Stimulated activated naive B cell treated with anti-CD40 and anti-IgM and Interleukin-4, amounts not matched to agents 10 μg/mL and 1 μg/mL and 100 μg/mL, for 72 hours (primary cell): ENCODE data around the gene TNC.

Source experiments
- ATAC-seq, 2 donors: fragments of 150-1000 bp; cut with Tn5 transposase; replicated peaks; 2 replicates each; pipeline ENCODE4 v1.10.0; 2021; ENCODE audit warnings: moderate library complexity in 1 of 2
- DNase-seq: peaks from one replicate; pipeline ENCODE4 v3.0.0; 2021
- H3K27ac Mint-ChIP-seq: one replicate; pipeline ENCODE4 v1.8.0; 2022; ENCODE audit warnings: mild to moderate bottlenecking, mixed read lengths
- H3K27me3 Mint-ChIP-seq, 2 donors: one replicate each; pipeline ENCODE4 v1.8.0; 2022; ENCODE audit warnings: mixed read lengths in 2 of 2
- H3K36me3 Mint-ChIP-seq, 2 donors: one replicate each; pipeline ENCODE4 v1.8.0; 2022; ENCODE audit warnings: mixed read lengths in 2 of 2, mild to moderate bottlenecking in 1 of 2
- H3K4me1 Mint-ChIP-seq, 2 donors: one replicate each; pipeline ENCODE4 v1.8.0; 2022; ENCODE audit warnings: mixed read lengths in 2 of 2, mild to moderate bottlenecking in 1 of 2
- H3K4me3 Mint-ChIP-seq, 2 donors: one replicate each; pipeline ENCODE4 v1.8.0; 2022; ENCODE audit warnings: mild to moderate bottlenecking in 2 of 2, mixed read lengths in 2 of 2, moderate library complexity in 1 of 2
- H3K9me3 Mint-ChIP-seq, 2 donors: one replicate each; pipeline ENCODE4 v1.8.0; 2022; ENCODE audit warnings: mixed read lengths in 2 of 2, mild to moderate bottlenecking in 1 of 2

Gene TNC

DNA sequence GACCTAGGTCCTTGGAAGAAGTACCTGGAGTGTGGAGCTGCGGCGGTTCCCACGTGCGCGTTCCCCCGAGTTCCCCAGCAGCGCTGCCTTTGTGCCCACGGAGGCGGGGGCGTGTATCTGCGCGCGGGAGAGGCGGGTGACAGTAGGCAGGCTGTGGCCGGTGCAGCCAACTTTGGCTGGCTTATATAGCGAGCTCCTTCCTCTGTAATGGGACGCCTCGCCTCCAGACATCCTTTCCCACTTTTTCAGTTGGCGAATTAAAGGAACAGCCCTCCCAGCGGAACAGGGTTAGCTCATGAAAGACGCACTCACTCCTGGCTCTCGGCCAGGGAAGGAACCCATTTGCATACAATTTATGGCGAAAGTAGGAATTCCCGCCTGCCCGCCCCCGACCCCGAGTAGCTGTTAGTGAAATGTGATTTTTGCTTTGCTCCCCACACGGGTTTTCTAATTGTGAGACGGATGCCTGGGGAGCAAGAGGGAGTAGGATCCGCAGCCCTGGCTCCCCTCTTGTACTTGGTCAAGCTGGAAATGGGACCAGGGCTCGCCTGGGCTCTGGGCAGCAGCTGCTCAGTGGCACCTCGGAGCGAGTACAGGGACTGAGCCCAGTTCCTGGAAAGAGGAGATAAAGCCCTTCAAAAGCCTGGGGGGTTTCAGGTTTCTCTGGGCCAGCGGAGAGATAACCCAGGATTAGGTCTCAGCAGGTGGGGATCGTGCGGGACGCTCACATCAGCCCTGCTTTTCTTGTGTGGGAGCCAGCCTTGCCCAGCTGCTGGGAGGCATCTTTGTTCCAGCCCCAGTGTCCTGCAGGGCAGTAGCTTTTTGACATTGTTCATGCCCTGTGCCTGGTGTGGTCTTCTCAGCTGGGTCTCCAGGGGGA lies at the start of gene TNC:
TNC (minus strand) TSS at position 159 of the 880 bp plus-strand sequence. CDS start 27,139 bp downstream, outside the sequence.
- Mint-ChIP-seq H3K9me3 (no peaks in the 10 kb centered on the region), H3K27me3 (peaks cover 32 to 57% of the 10 kb centered on the region in 2 donors), H3K27ac (no peak within 1 kb of the TSS), H3K4me1 (no peaks in the 10 kb centered on the region), H3K36me3 (no peaks in the 10 kb centered on the region), H3K4me3 (no peak within 1 kb of the TSS)
- ATAC-seq: no peak
- no peak for DNase-seq

DNA sequence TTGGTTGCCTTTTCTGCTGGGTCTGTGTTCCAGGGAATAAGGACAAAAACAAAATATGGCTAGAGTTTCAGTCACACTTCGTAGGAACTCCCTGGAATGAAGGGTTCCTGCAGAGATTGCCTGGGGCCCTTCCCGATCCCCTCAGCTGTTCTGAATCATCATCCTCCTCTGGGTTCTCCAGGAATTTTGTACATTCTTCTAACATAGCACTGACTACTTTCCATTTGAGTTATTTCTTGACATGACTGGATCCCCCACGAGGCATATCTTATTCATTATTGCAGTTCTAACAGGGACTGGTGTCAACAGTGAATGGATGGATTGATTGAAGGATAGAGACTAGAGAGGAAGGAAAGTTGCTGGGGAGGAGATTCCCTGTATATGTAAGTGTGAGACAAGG lies 49.2 kb upstream of the TNC start:
- DNase-seq (no peak), ATAC-seq (no peak)
- Mint-ChIP-seq H3K27me3 (peaks cover 18 to 25% of the 10 kb centered on the region in 2 donors), H3K36me3 (peaks cover 0 to 3% of the 10 kb centered on the region in 2 donors), H3K4me1 (no peaks in the 10 kb centered on the region), H3K27ac (no peak overlapping the region), H3K9me3 (peaks cover 6 to 8% of the 10 kb centered on the region in 2 donors), H3K4me3 (no peak overlapping the region)

DNA sequence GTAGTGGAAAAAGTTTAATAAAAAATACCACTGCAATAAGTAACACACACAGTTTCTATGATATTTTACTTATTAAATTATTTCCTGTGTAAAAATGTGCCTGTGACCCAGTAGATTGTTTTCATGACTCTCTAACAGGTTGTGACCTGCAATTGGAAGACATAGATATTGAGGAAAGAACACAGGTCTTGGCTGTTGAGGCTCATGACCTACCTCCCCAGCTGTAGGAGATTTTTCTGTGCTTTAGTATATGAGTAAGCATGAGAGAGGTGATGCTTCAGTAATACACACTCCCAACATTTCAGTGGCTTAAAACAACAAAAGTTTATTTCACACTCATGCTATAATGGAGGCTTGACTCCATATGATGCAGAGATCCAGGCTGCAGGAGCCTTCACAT lies 47.3 kb upstream of the TNC start:
- H3K4me1 Mint-ChIP-seq: no peaks in the 10 kb centered on the region
- no peak overlapping the region for H3K27ac Mint-ChIP-seq
- peaks cover 6 to 8% of the 10 kb centered on the region in 2 donors for H3K9me3 Mint-ChIP-seq
- H3K27me3 Mint-ChIP-seq: peaks cover 18 to 25% of the 10 kb centered on the region in 2 donors
- ATAC-seq (no peak), DNase-seq (no peak)
- H3K36me3 Mint-ChIP-seq: peaks cover 0 to 3% of the 10 kb centered on the region in 2 donors
- no peak overlapping the region for H3K4me3 Mint-ChIP-seq

DNA sequence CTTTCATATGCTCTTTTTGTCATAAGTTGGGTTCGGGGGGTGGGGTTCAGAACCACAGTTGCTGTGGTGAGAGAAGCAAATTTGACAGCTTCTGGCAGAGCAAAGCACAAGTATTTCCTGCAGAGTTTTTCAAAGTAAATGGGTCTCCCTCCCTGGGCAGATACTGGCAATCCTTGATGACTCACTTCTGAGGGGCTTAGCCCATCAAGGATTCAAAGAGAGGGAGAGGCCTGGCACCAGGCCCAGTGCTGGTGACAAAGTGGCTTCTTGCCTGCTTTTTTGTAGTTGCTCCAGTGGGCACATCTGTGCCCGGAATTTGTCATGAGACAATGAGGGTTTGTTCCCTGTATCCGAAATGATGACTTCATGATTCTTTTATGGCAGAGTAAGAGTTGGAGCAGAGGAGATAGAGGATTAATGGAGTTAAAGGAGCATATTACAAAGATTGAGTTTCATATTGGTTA lies 46.6 kb upstream of the TNC start:
- Mint-ChIP-seq H3K4me3 (no peak overlapping the region), H3K4me1 (no peaks in the 10 kb centered on the region), H3K27ac (no peak overlapping the region), H3K9me3 (peaks cover 6 to 8% of the 10 kb centered on the region in 2 donors), H3K27me3 (peaks cover 18 to 25% of the 10 kb centered on the region in 2 donors), H3K36me3 (peaks cover 0 to 3% of the 10 kb centered on the region in 2 donors)
- DNase-seq (no peak), ATAC-seq (no peak)

- Mint-ChIP-seq H3K9me3 (peaks cover 6 to 8% of the 10 kb centered on the region in 2 donors), H3K36me3 (peaks cover 0 to 3% of the 10 kb centered on the region in 2 donors), H3K4me1 (no peaks in the 10 kb centered on the region), H3K4me3 (no peak overlapping the region), H3K27me3 (peaks cover 12 to 22% of the 10 kb centered on the region in 2 donors), H3K27ac (no peak overlapping the region)
- DNase-seq (no peak), ATAC-seq (no peak)
These were observed 45.0 kb upstream of the TNC start for GRCh38 chr9:115162946-115163345.

DNA sequence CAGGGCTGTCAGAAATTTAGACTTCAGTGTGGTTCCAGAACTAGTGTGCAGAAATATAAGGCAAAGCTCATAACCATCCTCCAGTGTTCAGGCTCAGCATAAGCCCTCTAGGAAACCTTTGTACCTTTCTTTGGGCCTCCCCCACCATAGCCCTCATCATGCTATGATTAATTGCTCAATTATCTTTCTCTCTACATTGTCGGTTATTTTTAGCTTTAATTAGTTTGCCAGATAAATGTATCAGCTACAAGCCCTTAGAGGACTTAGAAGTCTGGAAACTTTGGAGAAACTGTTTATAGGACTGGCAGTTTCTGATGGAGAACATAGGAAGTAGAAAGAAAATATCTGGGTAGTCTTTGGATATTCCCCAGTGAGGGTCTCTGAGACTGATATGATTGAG lies 43.5 kb upstream of the TNC start:
- Mint-ChIP-seq H3K27me3 (peaks cover 18 to 20% of the 10 kb centered on the region in 2 donors), H3K27ac (no peak overlapping the region), H3K4me3 (no peak overlapping the region), H3K36me3 (peaks cover 0 to 3% of the 10 kb centered on the region in 2 donors), H3K9me3 (peaks cover 6 to 8% of the 10 kb centered on the region in 2 donors), H3K4me1 (no peaks in the 10 kb centered on the region)
- DNase-seq (no peak), ATAC-seq (no peak)

GRCh38 chr9:115158661-115159481 lies 40.9 kb upstream of the TNC start:
- peaks cover 17 to 19% of the 10 kb centered on the region in 2 donors for H3K27me3 Mint-ChIP-seq
- peaks cover 5 to 6% of the 10 kb centered on the region in 2 donors for H3K9me3 Mint-ChIP-seq
- H3K4me3 Mint-ChIP-seq: no peak overlapping the region
- no peak overlapping the region for H3K27ac Mint-ChIP-seq
- H3K36me3 Mint-ChIP-seq: peaks cover 0 to 3% of the 10 kb centered on the region in 2 donors
- DNase-seq (no peak), ATAC-seq (no peak)
- H3K4me1 Mint-ChIP-seq: no peaks in the 10 kb centered on the region

DNA sequence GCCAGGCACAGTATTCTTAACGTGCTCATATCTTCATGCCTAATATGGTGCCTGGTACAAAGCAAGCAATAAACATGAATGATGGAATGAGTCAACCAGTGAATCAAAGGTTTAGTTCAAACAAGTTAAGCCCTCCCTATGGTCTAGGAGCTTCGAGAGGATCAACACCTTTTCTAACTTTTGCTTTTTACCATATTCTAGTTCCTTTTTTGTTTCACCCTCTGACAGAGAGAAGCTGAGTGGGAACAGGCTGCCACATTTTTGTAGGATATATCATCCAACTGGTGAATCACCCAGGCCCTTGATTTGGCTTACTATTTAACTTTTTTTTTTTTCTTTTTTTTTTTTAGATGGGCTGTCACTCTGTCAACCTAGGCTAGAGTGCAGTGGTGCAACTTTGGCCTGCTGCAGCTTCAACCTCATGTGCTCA lies 39.3 kb upstream of the TNC start:
- no peak for ATAC-seq
- no peak overlapping the region for H3K27ac Mint-ChIP-seq
- H3K4me3 Mint-ChIP-seq: no peak overlapping the region
- H3K36me3 Mint-ChIP-seq: no peaks in the 10 kb centered on the region
- no peaks in the 10 kb centered on the region for H3K4me1 Mint-ChIP-seq
- peaks cover 11% of the 10 kb centered on the region in 2 donors for H3K27me3 Mint-ChIP-seq
- DNase-seq: no peak
- H3K9me3 Mint-ChIP-seq: no peaks in the 10 kb centered on the region

GRCh38 chr9:115155037-115155436 lies 37.1 kb upstream of the TNC start:
- Mint-ChIP-seq H3K36me3 (no peaks in the 10 kb centered on the region), H3K4me3 (no peak overlapping the region)
- ATAC-seq: no peak

DNA sequence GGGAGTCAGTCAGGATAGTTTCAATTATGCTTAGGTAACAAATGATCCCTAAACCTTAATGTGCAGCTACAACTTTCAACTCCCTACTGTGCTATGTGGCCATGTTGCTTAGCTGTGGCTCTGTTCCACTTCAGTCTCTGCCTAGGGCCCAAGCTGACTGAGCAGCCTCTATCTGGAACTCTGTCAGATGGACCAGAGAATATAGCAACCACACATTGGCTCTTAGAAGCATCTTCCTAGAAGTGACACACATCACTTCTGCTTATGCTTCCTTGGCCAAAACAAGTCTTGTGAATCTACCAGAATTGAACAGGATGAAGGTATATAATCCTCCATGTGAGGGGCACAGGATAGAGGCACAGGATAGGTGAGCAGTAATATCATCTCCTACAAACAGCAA lies 36.7 kb upstream of the TNC start:
- H3K9me3 Mint-ChIP-seq: no peaks in the 10 kb centered on the region
- no peaks in the 10 kb centered on the region for H3K4me1 Mint-ChIP-seq
- no peak overlapping the region for H3K4me3 Mint-ChIP-seq

More at GRCh38 chr9:115155037-115155436, 37.1 kb upstream of the TNC start:
- no peak for DNase-seq
- H3K9me3 Mint-ChIP-seq: no peaks in the 10 kb centered on the region
- peaks cover 11% of the 10 kb centered on the region in 2 donors for H3K27me3 Mint-ChIP-seq
- H3K4me1 Mint-ChIP-seq: no peaks in the 10 kb centered on the region
- no peak overlapping the region for H3K27ac Mint-ChIP-seq

GRCh38 chr9:115152281-115152820 lies 34.4 kb upstream of the TNC start:
- H3K9me3 Mint-ChIP-seq: no peaks in the 10 kb centered on the region
- H3K27me3 Mint-ChIP-seq: peaks cover 11% of the 10 kb centered on the region in 2 donors
- ATAC-seq: no peak
- H3K27ac Mint-ChIP-seq: no peak overlapping the region
- DNase-seq: no peak
- H3K4me1 Mint-ChIP-seq: no peaks in the 10 kb centered on the region
- H3K4me3 Mint-ChIP-seq: no peak overlapping the region
- H3K36me3 Mint-ChIP-seq: no peaks in the 10 kb centered on the region

More for the DNA sequence above, 36.7 kb upstream of the TNC start:
- no peak for DNase-seq
- no peak for ATAC-seq
- no peaks in the 10 kb centered on the region for H3K36me3 Mint-ChIP-seq
- H3K27ac Mint-ChIP-seq: no peak overlapping the region
- peaks cover 11% of the 10 kb centered on the region in 2 donors for H3K27me3 Mint-ChIP-seq

DNA sequence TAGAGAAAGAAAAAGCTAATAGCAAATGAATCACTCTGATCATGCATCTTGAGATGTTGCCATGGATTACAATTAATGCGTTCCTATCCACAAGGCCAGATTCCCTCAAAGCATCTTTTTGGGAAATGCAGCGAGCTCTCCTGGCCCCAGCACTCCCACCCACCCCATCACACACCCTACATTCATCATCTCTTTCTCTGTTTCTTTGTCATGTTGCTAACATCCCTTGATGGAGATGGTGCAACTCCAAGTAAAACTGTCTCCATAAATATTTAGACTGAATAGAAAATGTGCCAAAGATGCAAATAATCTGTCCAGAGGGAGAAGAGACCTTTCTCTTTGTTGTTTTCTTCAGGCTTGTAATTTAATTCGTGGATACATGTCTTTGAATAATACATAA lies 30.8 kb upstream of the TNC start:
- H3K27ac Mint-ChIP-seq: no peak overlapping the region
- H3K4me1 Mint-ChIP-seq: no peaks in the 10 kb centered on the region
- no peak overlapping the region for H3K4me3 Mint-ChIP-seq
- DNase-seq (no peak), ATAC-seq (no peak)
- H3K36me3 Mint-ChIP-seq: no peaks in the 10 kb centered on the region
- H3K27me3 Mint-ChIP-seq: peaks cover 4 to 7% of the 10 kb centered on the region in 2 donors
- H3K9me3 Mint-ChIP-seq: peaks cover 0 to 1% of the 10 kb centered on the region in 2 donors

- H3K4me1 Mint-ChIP-seq: no peaks in the 10 kb centered on the region
- no peak overlapping the region for H3K27ac Mint-ChIP-seq
- ATAC-seq (no peak), DNase-seq (no peak)
- H3K27me3 Mint-ChIP-seq: peaks cover 10% of the 10 kb centered on the region in 2 donors
- H3K36me3 Mint-ChIP-seq: no peaks in the 10 kb centered on the region
- no peak overlapping the region for H3K4me3 Mint-ChIP-seq
- H3K9me3 Mint-ChIP-seq: peaks cover 0 to 1% of the 10 kb centered on the region in 2 donors
These were observed 28.6 kb upstream of the TNC start for GRCh38 chr9:115146581-115147021.

DNA sequence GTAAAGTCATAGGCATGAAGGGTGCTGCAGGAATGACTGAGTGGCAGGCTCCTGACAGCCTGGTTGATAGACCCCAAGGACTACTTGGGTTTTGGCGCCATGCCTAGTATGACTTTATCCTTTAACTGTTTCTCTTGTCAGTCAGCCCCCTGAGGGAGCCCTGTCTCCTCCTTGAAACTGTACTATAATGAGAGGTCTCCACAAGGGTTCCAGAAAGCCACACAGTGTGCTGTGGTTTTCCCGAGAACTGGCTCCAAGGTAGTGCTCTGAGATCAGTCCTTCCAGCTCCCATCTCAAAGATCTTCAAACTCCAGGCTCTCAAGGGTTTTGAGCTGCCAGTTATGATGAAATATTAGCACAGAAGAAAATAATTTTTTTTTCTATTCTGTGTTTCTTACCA lies 26.7 kb upstream of the TNC start:
- H3K4me1 Mint-ChIP-seq: no peaks in the 10 kb centered on the region
- peaks cover 17% of the 10 kb centered on the region in 2 donors for H3K27me3 Mint-ChIP-seq
- no peaks in the 10 kb centered on the region for H3K36me3 Mint-ChIP-seq
- no peak overlapping the region for H3K27ac Mint-ChIP-seq
- no peak for DNase-seq
- ATAC-seq: no peak
- peaks cover 0 to 1% of the 10 kb centered on the region in 2 donors for H3K9me3 Mint-ChIP-seq
- no peak overlapping the region for H3K4me3 Mint-ChIP-seq
